Femur (tissue), 1 donor: ENCODE measurements around the gene NFE2.
"Not testable (repeated sequence)": the region's sequence is repeated elsewhere in the genome, so short reads cannot be mapped to it uniquely, and the experiment has no call there.

Experiments used
- DNase-seq: peaks from one replicate; pipeline ENCODE4 v3.0.0-alpha.2; 2017

The NFE2 gene

DNA sequence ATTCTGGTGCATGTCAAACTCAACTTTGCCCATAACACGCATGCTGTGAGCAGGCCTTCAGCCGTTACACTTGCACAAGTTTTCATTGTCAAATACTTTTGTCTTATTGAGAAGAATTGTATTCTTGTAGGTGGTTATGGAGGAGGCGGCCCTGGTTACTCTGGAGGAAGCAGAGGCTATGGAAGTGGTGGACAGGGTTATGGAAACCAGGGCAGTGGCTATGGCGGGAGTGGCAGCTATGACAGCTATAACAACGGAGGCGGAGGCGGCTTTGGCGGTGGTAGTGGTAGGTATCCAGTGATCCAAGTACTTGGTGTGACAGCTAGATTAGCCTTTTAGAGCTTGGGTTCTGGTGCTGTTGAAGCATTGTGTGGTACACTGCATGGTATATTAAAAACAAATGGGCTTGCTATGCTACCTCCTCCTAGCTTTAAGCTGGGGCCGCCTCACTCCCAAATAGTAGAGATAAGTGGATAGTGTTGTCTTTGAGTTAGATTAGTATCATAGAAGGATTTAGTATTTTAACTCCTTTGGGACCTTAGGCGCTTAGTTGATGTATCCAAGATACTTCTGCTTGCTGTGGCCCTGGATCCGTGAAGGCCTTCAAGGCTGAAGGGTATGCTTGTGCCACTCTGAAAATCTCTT lies 17.7 kb downstream of the NFE2 start:
- no peak for DNase-seq

DNA sequence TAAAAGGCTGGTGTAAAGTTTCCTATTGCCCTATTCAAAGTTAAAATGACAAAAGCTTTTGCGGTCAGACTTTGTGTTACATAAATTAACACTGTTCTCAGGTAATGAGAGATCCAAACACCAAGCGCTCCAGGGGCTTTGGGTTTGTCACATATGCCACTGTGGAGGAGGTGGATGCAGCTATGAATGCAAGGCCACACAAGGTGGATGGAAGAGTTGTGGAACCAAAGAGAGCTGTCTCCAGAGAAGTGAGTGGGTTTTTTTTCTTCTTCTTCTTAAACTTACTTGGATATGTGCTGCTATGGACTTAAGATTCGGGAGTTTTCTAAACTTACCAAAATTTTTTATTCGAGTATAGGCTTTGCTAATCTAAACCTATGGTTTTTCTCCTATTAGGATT lies 19.1 kb downstream of the NFE2 start:
- DNase-seq = not testable (repeated sequence)

DNA sequence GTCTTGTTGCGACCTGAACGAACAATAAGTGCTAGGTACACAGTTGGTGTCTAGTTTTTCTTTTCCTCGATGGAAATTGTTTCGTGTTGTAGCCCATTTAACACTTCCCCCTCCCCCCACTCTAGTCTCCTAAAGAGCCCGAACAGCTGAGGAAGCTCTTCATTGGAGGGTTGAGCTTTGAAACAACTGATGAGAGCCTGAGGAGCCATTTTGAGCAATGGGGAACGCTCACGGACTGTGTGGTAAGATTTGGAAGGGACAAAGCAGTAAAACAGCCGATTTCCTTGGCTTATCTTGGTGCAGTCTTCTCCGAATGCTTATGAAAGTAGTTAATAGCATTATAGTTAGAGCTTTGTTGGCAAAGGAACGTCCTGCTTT lies 19.6 kb downstream of the NFE2 start:
- DNase-seq = not testable (repeated sequence)

DNA sequence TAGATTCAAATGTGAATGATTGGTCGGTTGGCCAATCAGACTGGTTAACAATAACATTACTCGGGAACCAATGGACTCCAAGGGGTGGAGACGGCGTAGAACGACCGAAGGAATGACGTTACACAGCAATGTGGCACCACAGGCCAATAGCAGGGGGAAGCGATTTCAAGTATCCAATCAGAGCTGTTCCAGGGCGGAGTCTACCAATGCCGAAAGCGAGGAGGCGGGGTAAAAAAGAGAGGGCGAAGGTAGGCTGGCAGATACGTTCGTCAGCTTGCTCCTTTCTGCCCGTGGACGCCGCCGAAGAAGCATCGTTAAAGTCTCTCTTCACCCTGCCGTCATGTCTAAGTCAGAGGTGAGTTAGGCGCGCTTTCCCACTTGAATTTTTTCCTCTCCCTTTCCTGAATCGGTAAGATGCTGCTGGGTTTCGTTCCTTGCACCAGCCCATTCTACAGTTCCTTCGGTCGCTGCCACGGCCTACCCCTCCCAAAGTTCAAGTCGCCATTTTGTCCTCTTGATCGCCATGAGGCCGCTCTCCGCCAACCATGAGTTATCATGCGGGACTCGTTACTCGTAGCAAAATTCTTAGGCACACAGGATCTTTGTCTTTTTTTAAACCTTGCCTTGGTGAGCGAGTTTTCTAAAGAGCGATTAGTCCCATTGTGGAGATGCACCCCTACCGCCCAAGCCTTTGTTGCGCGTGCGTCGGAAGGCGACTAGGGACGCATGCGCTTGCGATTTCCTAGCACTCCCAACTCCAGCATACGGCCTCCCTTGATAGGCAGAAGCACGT lies 20.2 kb downstream of the NFE2 start, which contains the start of gene HNRNPA1:
TSS of gene HNRNPA1 (plus strand) at position 259 of the 793 bp plus-strand sequence. CDS start at position 341, 82 bp downstream.
- DNase-seq = peak; percentile 98

DNA sequence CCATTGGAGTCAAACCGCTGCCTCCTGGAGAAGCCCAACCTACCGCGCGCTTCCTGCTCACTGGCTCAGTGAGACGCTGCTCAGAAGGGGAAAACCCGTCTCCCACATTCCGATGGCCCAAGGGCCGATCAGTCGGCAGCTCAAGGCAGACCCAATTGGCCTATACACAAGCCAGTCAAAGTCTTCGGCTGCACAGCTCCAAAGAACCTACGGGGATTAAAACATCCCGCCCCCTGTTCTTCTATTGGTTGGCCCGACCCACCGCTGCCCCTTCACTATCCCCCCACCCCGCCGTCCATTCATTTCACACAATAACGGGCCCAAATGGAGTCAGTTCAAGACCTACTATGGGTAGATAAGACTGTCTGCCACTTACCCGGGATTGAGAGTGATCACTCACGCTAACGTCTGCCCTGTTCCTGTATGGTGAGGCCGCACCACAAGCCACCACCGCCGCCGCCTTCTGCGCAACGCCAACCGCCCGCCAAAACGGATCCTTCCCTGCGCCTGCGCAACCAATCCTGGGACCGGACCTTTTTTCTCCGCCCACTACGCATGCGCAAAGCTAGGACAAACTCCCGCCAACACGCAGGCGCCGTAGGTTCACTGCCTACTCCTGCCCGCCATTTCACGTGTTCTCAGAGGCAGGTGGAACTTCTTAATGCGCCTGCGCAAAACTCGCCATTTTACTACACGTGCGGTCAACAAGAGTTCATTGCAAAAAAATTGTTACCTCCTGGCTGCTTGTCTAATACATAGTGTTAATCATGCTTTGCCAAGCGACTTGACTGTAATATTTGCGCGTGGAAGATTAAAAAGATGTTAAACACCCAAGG lies 21.0 kb downstream of the NFE2 start, which contains the start of gene CBX5:
TSS of gene CBX5 (minus strand) at position 491 of the 836 bp plus-strand sequence. CDS start 22,472 bp downstream, outside the sequence.
- DNase-seq = peak; percentile 100

DNA sequence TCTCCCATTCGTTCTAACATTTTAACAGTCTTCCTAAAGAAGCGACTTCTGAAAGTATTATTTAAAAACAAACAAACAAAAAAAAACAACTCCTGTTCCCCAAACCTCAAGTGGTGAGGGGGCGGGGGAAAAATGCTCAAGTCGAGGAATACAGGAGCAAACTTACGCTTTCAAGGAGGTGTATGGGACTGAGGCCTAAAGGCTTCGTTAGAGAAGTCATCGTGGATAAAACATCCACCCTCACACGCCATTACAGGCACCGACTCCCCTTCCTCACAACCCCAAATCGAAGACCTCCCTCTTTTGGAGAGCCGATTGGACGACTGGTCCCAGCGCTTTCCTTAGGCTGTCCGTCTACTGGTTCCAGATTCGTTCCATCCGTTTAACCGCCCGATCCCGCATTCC lies 21.6 kb downstream of the NFE2 start:
- no peak for DNase-seq

DNA sequence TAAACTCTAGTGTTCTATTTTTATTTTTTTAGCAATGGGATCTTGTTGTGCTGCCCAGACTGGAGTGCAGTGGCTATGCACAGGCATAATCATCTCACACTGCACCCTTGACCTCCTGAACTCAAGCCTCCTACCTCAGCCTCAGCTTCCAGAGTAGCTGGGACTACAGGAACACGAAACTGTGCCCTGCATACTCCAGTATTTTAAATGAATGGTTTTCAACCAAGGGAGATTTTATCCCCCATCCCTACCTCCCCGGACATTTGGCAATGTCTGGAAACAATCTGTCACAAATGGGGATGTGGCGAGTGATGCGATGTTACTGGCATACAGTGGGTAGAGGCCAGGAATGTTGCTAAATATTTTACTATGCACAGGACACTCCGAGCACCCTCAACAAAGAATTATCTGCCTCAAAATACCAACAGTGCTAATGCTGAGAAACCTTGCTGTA lies 23.0 kb downstream of the NFE2 start:
- DNase-seq = no peak

DNA sequence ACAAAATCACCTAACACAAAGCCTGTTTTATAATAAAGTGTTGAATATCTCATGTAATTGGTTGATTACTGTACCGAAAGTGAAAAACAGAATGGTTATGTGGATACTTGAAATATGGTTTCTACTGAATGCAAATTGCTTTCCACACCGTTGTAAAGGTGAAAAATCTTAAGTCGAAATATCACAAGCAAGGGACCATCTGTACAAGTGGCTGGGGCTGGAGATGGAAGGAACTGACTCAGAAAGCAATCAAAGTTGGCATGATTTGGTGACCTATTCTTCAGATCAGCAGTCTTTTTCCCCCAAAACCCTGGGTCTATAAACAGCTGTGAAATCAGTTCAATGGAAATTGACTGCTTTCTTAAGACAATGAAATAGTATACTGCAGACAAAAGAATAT lies 24.4 kb downstream of the NFE2 start:
- DNase-seq = no peak

DNA sequence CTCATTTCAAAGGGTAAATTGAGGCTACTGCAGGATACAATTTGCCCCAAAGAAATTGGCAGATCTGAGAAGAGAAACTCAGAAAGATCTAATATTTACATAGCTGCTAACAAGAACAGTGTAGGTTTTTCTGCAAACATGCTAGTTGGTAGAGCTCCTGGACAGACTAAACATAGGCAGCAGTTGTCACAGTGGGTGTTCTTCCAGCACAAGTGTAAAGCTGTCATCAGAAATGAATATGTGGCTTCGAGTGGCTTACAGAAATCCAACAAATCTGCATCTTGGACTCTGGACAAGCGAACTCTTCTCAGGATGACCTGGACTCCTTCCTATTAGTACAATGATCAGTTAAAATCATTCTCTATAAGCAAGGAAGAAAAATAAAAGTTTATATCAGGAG lies 26.8 kb downstream of the NFE2 start:
- no peak for DNase-seq

DNA sequence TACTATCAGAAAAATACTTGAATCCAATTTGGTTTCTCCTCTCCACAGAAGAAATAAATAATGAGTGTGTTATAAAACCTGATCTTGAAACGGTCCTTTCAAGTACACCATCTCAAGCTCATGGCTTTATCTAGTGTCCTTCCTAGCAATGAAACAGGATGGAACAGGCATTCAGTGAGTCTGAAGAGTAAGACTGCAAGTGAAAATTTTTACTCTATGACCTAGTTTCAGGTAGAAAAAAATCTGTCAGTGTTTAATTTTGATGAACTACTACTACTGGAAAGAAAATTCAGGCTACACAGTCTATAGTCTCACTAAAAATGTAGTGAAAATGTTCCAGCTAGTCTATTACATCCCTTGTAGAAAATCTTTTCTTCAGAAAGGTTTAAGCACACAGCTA lies 28.6 kb downstream of the NFE2 start:
- no peak for DNase-seq

DNA sequence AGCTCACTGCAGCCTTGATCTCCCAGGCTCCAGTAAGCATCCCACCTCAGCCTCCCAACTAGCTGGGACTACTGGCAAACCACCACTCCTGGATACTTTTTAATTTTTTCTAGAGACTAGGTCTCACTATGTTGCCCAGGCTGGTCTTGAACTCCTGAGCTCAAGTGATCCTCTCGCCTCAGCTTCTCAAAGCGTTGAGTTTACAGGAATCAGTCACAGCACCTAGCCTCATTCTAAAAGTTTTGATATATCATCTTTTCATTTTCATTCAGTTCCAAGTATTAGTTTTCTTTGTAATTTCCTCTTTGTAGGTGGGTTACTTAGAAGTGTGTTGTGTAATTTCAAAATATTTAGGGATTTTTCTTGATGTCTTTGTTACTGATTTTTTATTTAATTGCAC lies 30.5 kb downstream of the NFE2 start:
- no peak for DNase-seq

DNA sequence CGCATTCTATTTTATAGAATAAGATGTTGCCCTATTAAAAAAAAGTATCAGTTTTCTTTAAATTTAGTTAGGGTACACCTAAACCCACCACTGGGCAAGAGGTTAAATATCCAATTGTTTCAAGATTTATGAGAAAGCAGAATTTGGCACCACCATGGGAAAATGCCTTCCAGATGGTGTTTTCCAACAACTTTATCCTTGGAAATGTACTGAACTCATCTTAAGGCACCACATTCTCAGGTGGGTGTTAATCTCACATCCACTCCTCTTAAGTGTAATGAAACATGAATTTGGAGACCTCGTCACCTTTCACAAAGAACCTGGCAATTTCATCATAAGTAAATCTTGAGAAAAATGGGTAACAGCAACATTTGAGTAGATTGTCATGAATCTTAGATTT lies 34.0 kb downstream of the NFE2 start:
- DNase-seq = no peak

DNA sequence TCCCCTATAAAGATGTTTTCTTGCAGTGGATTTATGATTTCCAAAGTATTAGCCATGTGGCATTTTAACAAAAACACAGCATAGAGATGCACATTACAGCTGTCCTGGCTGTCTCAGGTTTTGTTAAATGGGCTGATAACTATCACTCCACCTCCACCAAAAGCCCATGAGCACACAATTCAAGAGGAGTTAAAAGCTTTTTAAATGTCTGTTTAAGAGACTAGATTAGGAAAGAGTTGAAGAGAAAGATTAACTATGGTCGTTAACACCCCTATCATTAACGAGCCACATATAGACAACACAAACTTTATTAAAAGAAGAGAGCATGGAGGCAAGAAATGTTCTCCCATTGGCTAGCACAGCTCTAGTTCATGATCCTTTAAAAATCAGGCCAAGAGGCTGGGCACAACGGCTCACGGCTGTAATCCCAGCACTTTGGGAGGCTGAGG lies 35.4 kb downstream of the NFE2 start:
- no peak for DNase-seq

DNA sequence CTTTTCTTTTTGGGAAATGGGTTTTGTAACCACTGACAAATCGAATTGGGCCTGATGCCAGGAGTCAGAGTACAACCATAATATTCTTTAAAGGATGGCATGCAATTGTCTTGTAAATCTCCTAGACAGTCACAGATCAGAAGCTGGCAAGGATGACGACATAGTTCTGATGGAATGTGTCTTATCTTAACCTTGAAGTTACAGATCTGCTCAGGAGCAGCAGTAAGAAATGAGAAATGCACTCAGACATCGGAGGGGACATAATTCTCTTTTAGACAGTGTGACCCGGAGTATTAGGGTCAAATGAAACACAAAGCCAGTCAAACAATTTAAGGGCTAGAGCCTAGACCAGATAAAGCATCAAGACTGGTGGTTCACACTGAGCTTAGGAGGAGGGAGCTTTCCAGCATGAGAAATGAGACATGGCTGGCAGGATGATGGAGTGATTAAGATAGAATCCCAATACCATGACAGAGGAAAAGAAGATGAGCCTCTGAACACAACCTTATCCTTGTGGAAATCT lies 38.4 kb downstream of the NFE2 start:
- DNase-seq = no peak

DNA sequence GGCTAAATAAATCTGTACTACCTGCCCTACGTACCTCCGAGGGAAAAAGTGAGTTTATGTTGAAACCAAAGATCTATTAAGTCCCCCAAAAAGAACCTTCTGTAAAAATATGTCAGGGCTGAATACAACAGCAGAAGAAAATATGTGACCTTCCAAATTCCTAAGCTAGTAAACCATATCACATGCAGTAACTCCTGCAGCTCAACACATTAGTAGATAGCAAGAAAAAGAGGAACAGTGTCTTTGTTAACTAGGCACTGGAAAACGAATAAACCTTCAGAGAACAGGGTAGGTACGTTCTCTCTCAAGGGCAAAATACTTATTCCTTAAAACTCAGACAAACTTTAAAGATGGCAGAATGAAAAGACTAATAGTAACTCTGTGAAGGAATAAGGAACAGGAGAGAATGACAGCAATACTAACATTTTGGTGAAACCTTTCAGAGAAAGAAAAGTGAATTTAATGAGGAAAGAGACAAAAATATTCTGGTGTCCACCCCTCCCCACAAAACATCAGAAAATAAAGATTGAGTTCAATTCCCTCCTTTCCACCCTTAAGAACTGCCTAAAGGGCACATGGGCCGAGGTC lies 38.9 kb downstream of the NFE2 start:
- DNase-seq = no peak

DNA sequence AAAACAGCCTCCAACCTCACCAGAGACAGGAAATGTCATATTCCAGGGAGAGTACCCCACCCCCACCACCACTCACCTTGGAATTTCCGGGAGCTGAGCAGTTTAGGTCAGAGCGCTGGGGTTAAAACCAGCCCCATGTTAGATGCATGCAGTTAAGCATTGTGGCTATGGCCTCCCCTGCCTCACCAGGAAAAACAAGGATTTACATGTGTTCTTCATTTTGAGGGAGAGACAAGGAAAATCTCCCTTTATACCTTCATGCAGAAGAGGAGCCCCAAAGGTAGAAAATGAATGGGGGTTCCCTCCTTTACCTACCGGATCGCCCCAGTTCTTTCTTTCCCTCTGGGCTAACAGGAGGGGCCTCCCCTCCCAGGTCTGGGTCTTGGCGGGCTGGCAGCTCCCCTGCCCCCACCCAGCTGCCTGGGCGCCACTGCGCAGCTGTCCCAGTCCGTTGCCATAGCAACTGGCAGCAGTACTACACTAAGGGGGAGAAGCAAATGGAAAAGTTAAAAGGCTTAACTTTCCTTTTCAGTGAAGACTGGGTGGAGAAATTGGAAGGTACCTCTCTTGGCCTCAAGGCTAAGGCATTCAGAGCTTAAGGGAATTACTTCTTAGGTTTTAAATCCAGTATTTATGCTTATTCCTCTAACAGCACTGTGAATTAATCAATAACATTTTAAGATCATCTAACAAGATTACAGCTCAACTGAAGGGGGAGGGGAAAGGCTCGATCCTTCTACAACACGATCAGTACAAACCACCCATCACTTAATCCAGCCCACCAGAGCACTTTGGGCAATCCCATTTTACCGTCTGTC lies 41.4 kb downstream of the NFE2 start:
- DNase-seq = peak; percentile 94

DNA sequence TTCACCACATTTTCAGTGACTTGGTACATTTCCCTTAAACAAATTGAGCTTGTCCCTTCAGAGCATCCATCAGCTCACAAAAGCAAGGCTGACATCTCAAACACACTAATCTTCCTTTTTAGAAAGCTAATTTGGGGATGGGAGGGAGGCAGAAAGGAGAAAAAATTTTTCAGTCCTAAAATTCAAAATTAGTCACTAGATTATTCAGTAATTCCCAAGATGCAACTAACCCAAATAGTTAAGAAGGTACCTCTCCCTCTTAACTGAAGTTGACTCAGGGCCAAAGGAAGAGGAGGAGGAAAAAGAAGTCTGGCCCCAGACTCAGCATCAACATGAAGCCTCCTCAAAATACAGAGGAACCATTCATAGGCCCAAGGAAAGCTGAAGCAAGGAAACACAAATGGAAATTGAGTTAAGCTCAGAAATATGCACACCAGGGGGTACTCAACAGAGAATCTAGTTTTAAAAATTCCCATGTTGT lies 42.6 kb downstream of the NFE2 start:
- DNase-seq = no peak

DNA sequence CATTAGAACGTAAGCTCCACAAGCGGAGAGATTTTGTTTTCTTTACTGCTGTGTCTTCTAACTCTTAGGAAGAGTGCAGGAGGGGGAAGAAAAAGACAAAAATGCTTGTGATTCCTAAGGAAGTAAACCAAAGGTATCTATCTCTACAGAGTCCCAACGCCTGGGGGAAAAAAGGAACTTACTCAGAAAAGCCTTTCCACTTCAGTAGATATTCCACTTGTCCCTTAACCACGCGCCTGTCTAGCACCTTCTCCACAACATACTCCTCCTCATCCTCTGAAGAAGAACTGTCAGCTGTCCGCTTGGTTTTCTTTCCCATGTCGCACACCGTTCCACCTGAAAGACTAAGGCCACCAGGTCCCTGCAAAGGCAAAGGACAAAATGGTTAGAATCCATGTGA lies 43.5 kb downstream of the NFE2 start:
- DNase-seq = no peak

DNA sequence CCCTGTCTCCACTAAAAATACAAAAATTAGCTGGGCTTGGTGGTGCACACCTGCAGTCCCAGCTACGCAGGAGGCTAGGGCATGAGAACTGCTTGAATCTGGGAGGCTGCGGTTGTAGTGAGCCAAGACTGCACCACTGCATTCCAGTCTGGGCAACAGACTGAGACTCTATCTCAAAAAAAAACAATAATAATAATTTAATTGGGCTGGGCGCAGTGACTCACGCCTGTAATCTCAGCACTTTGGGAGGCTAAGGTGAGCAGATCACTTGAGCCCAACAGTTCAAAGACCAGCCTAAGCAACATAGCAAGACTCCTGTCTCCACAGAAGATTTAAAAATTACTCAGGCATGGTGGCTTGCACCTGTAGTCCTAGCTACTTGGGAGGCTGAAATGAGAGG lies 47.6 kb downstream of the NFE2 start:
- DNase-seq = no peak

DNA sequence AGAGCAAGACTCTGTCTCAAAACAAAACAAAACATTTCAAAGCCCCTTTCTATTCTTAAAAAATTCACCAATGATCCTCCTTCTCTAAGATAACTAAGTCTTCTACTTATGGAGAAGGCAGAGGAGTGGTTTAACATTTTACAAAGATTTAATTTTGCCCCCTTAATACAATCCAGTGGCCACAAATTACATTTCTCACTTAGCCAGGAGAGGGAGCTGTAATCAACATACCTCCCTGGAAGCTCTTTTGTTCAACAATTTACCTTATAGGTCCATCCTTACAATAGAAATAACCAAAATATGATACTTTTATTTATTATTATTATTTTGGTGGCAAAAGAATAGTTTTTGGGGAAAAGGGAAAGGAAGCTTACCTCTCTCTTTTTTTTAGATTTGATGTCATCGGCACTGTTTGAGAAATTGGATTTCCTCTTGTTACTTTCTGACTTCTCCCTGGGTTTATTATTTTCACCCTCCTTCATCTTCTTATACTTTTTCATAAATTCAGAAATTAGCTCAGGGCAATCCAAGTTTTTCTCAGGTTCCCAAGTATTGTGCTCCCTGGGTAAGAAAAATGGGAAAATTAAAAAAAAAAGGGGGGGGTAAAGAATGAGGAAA lies 49.0 kb downstream of the NFE2 start:
- DNase-seq = no peak

DNA sequence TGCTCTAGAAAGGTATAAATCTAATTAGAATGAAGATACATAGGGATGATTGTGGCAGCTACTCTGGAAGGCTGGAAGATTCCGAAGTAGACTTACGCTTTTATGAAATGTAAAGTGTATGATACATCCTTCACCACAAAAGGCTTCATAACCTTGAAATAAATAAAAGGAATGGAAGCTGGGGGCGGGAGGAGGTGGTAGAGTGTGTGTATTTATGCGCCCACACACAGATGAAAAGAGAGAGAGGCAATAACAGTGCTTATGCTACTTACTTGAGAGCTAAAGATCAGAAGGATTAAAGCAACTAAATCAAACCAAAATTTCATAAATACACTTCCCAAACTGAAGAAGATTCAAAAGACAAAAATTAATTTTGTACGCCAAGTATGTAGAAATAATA lies 51.3 kb downstream of the NFE2 start:
- no peak for DNase-seq
